NCI-H1105 (cell line): ENCODE data around the gene CS.
"Not testable (repeated sequence)": the region's sequence is repeated elsewhere in the genome, so short reads cannot be mapped to it uniquely, and the experiment has no call there.

ENCODE experiments used
- DNase-seq: peaks from one replicate; lab custom pipeline; 2025; lab: John Stamatoyannopoulos, UW

CS gene

DNA sequence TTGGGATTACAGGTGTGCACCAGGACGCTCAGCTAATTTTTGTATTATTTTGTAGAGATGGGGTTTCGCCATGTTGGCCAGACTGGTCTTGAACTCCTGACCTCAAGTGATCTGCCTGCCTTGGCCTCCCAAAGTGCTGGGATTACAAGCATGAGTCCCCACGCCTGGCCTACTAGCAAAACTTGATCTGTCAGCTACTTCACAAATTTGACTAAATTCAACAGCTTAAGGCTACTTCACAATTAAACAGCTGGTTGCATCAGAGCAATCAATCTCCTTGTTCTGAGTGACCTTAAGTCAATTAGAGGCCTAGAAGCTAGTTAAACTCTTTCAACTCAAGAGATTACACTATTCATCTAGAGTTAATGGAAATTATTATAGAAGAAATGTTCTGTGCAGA, 21.2 kb downstream of the CS start:
- no peak for DNase-seq

DNA sequence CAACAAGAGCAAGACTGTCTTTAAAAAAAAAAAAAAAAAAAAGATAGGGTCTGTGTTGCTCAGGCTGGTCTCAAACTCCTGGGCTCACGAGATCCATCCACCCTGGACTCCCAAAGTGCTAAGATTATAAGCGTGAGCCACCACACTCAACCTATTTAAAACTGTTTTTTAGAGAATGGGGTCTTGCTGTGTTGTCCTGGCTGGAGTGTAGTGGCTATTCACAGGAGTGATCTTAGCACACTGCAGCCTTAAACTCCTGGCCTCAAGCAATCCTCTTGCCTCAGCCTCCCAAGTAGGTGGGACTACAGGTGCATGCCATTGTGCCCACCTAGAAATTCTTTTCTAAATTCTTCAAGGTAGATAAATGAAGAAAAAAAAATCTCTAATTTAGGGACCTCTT, 25.8 kb downstream of the CS start:
- DNase-seq, result no peak

DNA sequence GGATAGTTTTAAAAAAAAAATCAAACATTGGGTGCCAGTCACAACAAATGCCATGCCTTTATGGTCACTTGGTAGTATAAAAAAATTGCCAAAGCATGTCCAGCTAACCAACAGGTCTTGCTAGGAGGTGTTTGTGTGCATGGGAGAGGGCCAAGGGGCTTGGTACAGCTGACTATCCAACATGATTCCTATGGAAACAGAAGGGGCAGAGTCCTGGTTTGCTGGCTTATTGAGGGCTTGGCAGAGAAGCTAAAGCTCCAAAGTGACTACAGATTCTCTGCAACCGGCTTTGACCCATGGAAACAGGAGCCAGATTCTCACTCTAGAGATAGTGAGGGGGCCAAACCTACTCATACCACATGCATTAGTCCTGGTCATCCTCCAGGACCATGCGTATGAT, 27.7 kb downstream of the CS start:
- not testable (repeated sequence) for DNase-seq

DNA sequence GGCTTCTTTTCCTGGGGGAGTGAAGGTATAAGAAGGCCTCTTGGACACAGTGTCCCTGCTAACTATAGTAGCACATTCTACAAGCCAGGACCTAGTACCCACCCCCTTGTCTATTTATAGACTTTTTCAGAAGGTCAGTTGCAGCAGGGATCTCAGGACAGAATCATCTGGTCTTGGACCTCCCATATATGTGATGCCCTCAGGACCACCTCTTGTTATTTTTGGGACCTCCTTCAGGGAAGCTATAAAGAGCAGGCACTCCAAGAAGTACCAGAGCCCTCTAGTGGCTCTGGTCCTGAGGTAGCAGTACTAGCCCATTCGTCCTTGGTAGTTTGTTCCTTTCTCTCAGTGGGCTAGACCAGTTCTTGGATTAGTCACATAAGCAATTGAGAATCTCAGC, 29.1 kb downstream of the CS start:
- no peak for DNase-seq

DNA sequence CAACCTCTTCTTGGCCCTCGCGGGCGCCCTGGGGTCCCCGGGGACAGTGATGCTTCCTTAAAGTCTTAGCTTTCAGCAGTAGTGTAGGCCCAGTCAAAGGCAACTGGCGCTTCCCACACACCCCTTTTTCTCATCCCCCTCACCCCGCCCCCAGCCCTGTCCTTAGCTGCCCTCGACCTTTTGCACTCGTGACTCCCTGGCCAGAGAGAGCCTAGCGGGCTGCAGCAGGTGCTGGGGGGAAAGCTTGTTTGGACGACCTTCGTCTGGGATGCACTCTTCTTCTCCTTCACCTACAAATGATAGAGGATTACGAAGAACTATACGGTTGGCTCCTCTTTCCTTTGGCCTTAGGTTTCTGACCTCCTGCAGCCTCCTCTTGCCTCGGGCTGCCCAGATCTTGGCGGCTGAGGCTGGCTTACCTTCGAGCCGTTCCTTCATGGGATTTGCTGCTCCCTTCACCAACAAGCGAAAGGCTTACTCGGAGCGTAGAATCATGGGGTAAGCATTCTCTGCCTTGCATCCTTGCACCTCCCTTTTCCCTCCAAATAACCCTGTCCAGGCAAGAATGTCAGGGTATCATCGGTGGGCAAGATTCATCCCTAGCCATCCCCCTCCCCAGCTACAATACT, 32.6 kb downstream of the CS start:
- peak; percentile 14 for DNase-seq

DNA sequence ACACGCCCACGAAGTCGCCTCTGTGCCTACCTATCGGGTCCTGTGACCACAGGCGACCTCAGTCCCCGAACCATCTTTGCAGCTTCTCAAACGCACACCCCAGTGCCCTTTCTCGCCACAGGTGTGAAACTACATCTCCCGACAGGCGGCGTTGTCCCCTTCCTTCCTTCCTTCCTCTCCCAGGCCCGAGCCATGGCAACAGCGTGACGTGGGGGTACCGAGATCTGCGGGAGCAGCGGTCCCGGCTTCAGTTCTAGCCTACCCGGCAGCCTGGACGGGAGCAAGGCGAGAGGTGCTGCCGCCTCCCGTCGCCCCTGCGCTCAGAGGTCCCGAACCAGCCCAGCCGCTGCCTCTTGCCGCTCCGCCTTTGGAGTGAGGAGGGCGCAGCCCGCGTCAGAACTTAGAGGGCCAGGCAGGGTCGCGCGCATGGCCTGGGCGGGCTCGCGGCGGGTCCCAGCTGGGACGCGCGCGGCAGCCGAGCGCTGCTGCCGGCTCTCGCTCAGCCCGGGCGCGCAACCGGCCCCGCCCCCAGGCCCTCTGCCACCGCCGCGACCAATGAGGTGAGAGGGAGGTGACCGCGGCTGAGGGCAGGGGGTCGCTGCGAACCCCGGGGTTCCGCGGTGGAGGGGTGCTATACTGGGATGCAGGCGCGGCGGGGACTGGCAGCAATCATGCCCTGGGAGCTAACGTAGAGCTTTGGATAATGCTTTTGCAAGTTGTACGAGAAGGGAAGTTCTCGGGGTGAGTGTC, 33.3 kb downstream of the CS start, which contains the start of gene COQ10A:
TSS of gene COQ10A (plus strand) at position 250 of the 750 bp plus-strand sequence. CDS start at position 427, 177 bp downstream.
- peak; percentile 70 for DNase-seq

DNA sequence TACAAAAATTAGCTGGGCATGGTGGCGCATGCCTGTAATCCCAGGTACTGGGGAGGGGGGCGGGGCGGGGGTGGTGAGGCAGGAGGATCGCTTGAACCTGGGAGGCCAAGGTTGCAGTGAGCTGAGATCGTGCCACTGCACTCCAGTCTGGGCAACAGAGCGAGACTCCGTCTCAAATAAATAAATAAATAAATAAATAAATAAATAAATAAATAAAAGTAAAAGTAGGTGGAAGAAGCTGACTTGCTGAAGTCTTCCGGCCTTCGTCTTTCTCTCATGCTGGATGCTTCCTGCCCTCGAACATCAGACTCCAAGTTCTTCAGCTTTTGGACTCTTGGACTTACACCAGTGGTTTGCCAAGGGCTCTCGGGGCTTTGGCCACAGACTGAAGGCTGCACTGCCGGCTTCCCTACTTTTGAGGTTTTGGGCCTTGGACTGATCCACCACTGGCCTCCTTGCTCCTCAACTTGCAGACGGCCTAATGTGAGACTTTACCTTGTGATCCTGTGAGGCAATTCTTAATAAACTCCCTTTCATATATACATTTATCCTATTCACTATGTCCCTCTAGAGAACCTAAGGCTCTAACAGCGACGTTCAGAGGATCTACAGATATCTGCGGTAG, 34.0 kb downstream of the CS start:
- not testable (repeated sequence) for DNase-seq

DNA sequence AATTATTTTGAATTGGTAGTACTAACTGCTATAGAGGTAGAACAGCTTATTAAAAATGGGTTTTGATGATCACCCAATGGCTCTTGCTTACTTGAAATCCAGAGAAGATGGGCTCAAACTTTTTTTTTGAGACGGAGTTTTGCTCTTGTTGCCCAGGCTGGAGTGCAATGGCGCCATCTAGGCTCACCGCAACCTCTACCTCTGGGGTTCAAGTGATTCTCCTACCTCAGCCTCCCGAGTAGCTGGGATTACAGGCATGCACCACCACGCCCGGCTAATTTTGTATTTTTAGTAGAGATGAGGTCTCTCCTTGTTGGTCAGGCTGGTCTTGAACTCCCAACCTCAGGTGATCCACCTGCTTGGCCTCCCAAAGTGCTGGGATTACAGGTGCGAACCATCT, 37.2 kb downstream of the CS start:
- not testable (repeated sequence) for DNase-seq

DNA sequence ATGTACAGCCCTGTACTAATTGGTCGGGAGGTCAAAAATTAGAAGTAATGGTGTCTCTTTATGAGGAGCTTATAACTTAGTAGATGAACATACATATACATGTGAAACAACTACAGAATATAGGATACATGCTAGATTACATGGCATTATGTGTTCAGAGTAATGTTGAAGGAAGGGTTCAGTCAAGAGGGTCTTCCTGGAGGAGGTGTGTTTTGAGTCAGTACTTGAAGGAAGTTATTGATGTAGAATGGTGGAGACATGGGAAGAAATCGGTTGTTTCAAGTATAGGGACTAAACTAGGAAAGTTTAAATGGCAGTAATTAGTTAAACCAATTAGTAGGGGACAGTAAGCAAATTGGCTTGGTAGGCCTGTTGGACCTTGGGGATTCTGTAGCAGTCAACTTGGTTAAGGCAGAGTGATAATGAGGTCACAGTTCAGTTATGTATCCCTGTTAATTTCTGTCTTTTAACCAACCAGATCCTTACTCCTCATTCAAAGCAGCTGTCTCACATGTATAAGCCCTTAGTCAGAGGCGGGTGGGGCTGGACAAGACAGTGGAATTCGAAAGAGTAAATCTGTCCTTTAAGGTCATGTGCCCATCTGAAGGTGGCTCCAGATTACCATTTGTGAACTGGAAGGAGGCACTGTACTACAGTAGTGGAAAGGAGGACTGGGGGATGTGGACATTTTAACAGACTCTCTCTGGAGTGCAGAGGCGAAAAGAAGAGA, 38.5 kb downstream of the CS start:
- DNase-seq, result no peak

DNA sequence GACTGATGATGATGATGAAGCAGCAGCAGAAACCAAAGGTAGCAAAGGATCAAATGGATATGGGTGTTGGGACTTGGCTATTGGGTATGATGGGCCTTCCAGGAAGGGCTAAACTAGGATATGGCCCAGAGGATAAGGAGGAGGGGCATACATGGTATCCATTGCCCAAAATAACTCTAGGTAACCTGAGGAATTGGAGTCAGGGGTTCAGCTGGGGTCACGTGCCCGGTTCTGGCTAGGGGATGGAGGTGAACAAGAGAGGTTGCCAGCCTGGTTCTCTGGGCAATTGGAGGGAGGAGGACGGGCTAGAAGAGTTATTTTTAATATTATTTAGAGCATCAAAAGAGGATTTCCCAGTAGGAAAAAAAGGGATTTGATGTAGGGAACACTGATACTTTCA, 39.2 kb downstream of the CS start:
- no peak for DNase-seq

DNA sequence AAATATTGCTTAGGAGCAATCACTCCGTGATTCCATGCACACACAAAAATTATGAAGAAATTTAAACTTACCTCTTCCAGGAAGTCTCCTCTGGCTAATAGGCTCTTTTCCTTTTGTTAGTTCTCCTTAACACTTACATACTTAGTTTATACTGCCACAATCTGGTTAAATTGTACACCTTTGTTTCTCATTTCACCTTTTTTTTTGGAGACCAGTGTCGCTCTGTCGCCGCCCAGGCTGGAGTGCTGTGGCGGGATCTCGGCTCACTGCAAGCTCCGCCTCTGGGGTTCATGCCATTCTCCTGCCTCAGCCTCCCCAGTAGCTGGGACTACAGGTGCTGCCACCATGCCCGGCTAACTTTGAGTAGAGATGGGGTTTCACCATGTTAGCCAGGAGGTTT, 39.8 kb downstream of the CS start:
- DNase-seq, result no peak

DNA sequence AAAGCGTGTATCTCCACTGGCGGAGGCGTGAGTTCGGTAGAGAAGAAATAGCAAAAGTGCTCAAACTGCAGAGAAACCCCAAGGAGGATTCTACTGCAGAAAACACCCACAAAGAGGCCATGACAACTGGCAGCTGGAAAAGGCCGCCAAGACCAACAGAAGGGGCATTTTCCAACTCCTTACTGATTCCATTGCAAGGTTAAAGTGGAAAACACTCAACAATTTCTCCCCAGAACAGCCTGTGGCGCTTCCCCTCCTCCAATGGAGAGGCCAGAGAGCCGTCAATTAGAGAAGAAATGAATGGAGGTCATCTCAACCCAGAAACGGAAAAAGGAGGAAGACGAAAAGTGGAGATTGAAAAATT, 41.3 kb downstream of the CS start:
- peak; percentile 28 for DNase-seq

DNA sequence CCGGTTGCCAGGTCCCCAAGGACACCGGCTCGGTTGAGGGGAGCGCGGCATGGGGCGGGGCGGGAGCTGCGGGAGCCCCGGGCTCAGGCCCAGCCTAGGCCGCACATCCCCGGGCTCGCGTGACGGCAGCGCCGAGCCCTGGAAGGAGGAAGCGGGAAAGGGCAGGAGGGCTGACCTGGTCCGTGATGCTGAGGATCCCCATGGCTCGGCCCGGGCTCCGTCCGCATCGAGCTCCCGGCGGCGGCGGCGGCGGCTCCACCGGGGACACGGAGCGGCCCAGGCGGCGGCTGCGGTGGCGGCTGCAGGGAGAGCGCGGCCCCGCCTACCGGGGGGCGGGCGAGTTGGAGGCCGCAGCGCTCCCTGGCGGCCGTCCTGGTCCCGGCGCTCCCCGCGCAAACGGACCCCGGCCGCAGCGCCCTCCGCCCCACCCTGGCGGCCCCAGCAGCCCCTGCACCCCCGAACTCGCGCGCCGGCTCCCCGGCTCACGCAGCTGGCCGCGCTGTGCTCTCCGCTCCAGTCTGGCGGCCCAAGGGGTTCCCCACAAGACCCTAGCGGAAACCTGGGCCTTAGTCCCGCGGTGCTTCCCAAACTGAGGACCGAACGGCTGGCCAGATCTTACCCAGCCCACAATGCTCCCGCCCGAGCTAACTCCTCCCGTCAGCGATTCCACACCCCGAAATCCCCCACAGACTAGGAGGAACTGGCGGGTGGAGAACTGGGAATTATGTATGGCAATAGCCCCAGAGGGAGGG, 41.9 kb downstream of the CS start, which contains the start of gene ANKRD52:
TSS of gene ANKRD52 (minus strand) at position 317 of the 752 bp plus-strand sequence. CDS start at position 202, 115 bp downstream.
- DNase-seq, result peak; percentile 66

DNA sequence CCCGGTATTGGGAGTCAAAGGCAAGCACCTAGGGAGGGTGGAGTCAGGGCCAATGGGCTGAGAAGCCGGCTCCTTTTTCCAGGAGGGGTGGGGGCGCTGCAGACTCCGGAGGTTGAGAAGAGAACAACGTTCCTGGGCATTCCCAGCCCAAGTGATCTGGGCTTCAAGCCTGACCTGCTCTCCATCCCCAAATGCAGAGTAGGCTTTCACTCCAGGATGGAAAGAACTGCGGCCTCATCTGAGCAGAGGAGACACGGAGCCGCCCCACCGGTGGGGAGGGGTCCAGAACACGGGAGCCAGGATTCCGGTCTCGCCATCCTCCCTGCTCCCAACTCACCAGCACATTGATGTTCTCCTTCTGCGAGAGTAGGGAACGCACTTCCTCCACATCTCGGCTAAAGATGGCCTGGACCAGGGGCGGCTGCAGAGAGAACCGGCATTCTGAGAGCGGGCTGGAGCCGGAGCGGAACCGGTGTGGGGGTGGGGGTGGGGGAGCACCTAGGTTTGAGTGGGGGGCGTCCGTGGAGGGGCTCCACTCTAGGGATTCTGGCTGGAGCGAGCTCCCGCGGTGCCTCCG, 42.6 kb downstream of the CS start:
- DNase-seq, result peak; percentile 14

DNA sequence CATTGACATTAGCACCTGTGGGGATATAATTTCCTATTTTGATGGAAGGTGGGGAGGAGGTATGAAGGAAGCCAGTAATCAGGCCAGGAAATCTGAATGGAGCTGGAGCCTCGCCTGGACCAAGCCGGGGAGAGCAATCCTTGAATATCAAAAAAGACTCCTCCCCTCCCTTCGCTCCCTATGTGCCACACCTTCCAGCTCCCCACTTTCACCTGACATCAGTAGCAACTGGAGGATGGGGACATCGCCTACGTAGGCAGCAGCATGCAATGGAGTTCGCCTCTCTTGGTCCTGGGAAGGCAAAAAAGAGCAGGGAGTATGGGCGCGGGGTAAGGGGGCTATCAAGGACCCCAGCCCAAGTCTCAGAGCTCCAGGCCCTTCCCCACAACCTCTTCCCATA, 43.1 kb downstream of the CS start:
- no peak for DNase-seq

DNA sequence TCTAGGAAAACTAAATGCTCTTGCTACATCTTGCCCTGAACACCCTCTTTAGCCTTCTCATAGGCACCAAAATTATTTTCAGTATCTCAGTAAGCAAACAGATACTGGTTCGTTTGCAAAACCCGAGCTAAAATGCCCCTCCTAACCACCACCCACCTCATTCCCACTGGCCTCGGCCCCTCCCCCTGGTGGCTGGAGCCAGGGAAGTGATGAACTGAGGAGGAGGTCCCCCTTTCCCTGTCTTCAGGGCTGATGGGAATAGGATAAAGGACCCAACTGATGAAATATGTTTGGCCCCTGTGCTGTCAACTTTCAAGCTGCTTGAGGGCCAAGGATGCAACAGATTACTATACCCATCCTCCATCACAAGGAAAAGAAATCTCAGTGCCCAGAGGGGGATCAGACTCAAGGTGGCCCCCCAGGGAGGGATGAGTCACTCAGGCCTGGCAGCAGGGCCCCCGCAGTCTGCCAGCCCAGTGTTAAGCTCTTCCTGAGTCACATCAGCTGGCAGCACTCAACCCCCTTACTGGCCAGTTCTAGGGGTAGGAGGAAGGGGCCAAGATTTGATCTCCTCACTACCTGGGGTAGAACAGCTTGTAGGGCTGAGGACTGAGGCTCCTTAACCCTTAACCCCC, 43.7 kb downstream of the CS start:
- no peak for DNase-seq

DNA sequence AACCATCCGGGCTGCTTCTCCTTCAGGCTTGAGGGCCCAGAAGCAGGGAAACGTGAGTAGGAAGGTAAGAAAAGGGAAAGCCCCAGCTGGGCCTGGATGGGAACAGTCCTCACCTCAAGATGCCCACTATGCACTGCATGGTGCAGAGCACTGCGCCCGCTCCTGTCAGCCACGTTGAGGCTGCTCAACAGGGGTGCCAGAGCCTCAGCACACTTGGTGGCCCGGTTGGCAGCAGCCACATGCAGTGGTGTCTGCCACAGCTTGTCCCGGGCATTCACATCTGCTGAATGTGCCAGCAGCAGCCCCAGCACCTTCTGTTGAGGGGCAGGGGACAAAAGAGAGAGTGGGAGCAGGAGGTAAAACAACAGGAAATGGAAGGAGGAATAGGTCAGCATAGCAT, 44.5 kb downstream of the CS start:
- DNase-seq, result no peak

DNA sequence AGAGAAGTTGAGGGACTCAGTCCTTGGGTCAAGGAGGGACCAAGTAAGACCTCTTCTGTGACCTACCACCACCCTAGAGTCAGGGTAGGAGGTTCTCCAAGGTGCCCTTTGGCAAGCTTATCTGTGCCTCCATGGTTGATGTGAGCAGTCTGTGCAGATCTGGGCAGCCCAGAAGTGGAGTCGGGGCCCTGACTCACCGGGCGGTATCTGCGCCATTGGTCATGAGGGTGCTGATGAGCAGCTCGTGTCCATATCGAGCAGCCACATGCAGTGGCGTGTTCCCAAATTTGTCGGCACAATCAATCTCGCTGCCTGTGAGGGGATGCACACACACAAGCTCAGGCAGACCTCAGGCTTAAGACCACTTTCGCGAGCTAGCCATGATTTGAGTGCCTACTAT, 47.0 kb downstream of the CS start:
- DNase-seq, result no peak

DNA sequence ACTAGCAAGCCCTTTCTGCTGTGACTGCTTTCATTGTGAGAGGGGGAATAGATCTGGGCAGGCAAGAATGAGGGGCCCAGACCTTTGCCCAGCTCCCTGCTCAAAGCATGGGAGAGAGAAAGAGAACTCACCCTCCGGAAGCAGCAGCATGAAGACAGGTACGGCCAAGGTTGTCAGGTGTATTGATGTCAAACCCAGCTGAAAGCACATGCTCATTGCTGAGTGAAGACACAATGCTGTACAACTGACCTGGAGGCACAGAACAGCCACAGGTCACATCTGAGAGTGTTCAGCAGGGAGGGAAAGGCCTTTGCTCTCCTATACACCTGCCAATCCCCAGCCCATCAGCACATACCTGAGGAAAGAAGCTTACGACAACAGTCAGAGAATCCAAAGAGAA, 47.5 kb downstream of the CS start:
- DNase-seq, result no peak

DNA sequence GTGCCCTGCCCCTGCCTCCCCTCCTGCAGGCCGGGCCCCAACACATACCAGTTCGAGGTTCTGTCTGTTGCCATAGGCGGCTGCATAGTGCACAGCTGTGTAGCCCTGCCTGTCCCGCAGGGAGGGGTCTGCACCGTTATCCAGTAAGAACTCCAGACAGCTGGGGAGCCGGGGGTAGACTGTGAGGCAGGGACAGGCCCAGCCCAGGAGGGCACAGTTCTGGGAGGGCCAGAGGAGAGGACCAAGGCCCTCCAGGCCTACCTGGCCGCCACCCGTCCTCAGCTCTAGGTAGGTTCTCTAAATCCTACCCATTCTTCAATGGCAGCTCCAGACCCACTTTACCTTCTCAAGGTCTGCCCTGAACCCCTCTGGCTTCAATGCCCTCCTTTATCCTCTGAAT, 51.4 kb downstream of the CS start:
- no peak for DNase-seq

DNA sequence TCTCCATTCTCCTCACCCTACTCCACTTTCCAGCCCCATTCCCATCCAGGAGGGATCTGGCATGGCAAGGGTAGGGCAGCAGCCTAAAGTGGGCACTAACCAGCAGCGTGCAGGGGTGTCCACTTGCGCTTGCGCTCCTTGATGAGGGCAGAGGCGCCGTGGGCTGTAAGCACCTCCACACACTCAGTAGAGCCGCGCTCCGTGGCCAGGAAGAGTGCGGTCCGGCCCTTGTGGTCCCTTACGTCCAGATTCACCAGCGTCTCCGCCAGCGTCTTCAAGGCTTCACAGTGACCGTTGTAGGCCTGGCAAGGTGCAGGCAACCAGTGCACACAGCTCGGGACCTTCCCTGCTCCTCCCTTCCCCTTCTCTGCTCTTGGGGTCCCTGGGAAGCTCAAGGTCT, 52.2 kb downstream of the CS start:
- DNase-seq, result no peak
